Measurements from ENCODE around the gene ZNF700. TPM values are rescaled to one million over a fixed set of nuclear protein-coding genes. Genes with fewer than 3 reads are reported as not detected.
A peak's percentile ranks its signal among the peaks of the same experiment; 100 is the strongest.
"Not testable (repeated sequence)": the region's sequence is repeated elsewhere in the genome, so short reads cannot be mapped to it uniquely, and the experiment has no call there.

The ZNF700 gene
- total RNA-seq, 4 donors from 2014 or later = 25.8 to 38.3 (median 29.1) TPM

DNA sequence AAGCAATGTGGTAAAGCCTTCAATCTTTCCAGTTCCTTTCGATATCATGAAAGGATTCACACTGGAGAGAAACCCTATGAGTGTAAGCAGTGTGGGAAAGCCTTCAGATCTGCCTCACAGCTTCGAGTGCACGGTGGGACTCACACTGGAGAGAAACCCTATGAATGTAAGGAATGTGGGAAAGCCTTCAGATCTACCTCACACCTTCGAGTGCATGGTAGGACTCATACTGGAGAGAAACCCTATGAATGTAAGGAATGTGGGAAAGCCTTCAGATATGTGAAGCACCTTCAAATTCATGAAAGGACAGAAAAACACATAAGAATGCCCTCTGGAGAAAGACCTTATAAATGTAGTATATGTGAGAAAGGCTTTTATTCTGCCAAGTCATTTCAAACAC lies 24.3 kb downstream of the ZNF700 start:
- H3K4me3 ChIP-seq = no peak overlapping the region
- 91 to 93% methylated on average over 4 of the region's 4 CpGs for WGBS, 2 donors (ENCODE audit: low coverage in 1 of 2)
- no peak overlapping the region for H3K27ac ChIP-seq
- DNase-seq = no peak
- no peak for TF ChIP-seq CTCF (IDR thresholded peaks at IDR 0.05)
- no peak for TF ChIP-seq EP300 (IDR thresholded peaks at IDR 0.05; ENCODE audit: low read depth)
- TF ChIP-seq POLR2A (IDR thresholded peaks at IDR 0.05) = no peak
- TF ChIP-seq POLR2AphosphoS5 (IDR thresholded peaks at IDR 0.05) = no peak
- no peaks in the 10 kb centered on the region for H3K4me1 ChIP-seq
- H3K27me3 ChIP-seq = no peaks in the 10 kb centered on the region
- H3K36me3 ChIP-seq = peaks cover 20 to 77% (median 47%) of the 10 kb centered on the region in 4 donors
- peaks cover 80 to 98% of the 10 kb centered on the region in 2 donors for H3K9me3 ChIP-seq
- in situ Hi-C loops (cut with MboI; ENCODE audit: low pct_ligation_motif_present in 1 of 4, low pct_unique_long_range_greater_than_20kb in 1 of 4, low sequenced_read_pairs in 3 of 4) (no loop called here), intact Hi-C loops (cut with DNase I; ENCODE audit: low total_unique reads) (no loop called here)

DNA sequence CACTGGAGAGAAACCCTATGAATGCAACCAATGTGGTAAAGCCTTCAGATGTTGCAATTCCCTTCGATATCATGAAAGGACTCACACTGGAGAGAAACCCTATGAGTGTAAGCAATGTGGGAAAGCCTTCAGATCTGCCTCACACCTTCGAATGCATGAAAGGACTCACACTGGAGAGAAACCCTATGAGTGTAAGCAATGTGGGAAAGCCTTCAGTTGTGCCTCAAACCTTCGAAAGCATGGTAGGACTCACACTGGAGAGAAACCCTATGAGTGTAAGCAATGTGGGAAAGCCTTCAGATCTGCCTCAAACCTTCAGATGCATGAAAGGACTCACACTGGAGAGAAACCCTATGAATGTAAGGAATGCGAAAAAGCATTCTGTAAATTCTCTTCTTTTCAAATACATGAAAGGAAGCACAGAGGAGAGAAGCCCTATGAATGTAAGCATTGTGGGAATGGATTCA lies 24.7 kb downstream of the ZNF700 start:
- intact Hi-C loops (cut with DNase I; ENCODE audit: low total_unique reads); H3K4me3 ChIP-seq; H3K27me3 ChIP-seq; H3K4me1 ChIP-seq; DNase-seq; H3K27ac ChIP-seq; in situ Hi-C loops (cut with MboI; ENCODE audit: low pct_ligation_motif_present in 1 of 4, low pct_unique_long_range_greater_than_20kb in 1 of 4, low sequenced_read_pairs in 3 of 4): not testable (repeated sequence)
- 95 to 98% methylated on average over 3 to 4 of the region's 4 CpGs for WGBS, 2 donors (ENCODE audit: low coverage in 1 of 2)
- H3K9me3 ChIP-seq = peaks cover 76 to 98% of the 10 kb centered on the region in 2 donors
- H3K36me3 ChIP-seq = peaks cover 20 to 74% (median 44%) of the 10 kb centered on the region in 4 donors

DNA sequence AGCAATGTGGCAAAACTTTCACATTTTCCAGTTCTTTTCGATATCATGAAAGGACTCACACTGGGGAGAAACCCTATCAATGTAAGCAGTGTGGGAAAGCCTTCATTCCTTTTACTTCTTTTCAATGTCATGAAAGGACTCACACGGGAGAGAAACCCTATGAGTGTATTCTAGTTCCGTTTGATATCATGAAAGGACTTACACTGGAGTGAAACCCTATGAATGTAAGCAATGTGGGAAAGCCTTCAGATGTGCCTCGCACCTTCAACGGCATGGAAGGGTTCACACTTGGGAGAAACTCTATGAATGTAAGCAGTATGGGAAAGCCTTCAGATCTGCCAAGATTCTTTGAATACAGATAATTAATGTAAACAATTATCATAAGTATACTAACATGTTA lies 25.4 kb downstream of the ZNF700 start:
- no peak for DNase-seq
- Histone ChIP-seq H3K4me1 (no peaks in the 10 kb centered on the region), H3K27ac (no peak overlapping the region), H3K36me3 (peaks cover 20 to 67% (median 41%) of the 10 kb centered on the region in 4 donors), H3K9me3 (peaks cover 69 to 98% of the 10 kb centered on the region in 2 donors), H3K4me3 (no peak overlapping the region), H3K27me3 (no peaks in the 10 kb centered on the region)
- intact Hi-C loops (cut with DNase I; ENCODE audit: low total_unique reads) = no loop called here
- no peak for TF ChIP-seq POLR2AphosphoS5 (IDR thresholded peaks at IDR 0.05)
- no peak for TF ChIP-seq EP300 (IDR thresholded peaks at IDR 0.05; ENCODE audit: low read depth)
- TF ChIP-seq CTCF (IDR thresholded peaks at IDR 0.05) = no peak
- TF ChIP-seq POLR2A (IDR thresholded peaks at IDR 0.05) = no peak
- in situ Hi-C loops (cut with MboI; ENCODE audit: low pct_ligation_motif_present in 1 of 4, low pct_unique_long_range_greater_than_20kb in 1 of 4, low sequenced_read_pairs in 3 of 4) = no loop called here
- 96% methylated on average over 5 of the region's 5 CpGs for WGBS, 2 donors (ENCODE audit: low coverage in 1 of 2)

GRCh38 chr19:11963566-11964355 lies 38.9 kb downstream of the ZNF700 start:
- WGBS, 2 donors (ENCODE audit: low coverage in 1 of 2) = 44 to 74% methylated on average over 5 to 26 of the region's 26 CpGs
- Histone ChIP-seq H3K36me3 (no peaks in the 10 kb centered on the region), H3K27ac (peak overlapping the region; percentile 89 to 99 (median 94)), H3K9me3 (no peaks in the 10 kb centered on the region), H3K4me3 (peak overlapping the region in 1 of 4 donors; percentile 90), H3K27me3 (no peaks in the 10 kb centered on the region), H3K4me1 (peaks cover 7 to 23% (median 17%) of the 10 kb centered on the region in 4 donors)
- TF ChIP-seq POLR2A (IDR thresholded peaks at IDR 0.05) = no peak
- peak; percentile 75 to 83 (median 79) for TF ChIP-seq CTCF (IDR thresholded peaks at IDR 0.05)
- in situ Hi-C loops (cut with MboI; ENCODE audit: low pct_ligation_motif_present in 1 of 4, low pct_unique_long_range_greater_than_20kb in 1 of 4, low sequenced_read_pairs in 3 of 4) (no loop called here), intact Hi-C loops (cut with DNase I; ENCODE audit: low total_unique reads) (loop anchor here (1.0 kb wide), 1 partner anchor 25 kb away; no protein-coding TSS in a partner anchor)
- DNase-seq = peak; percentile 82
